PC-3 (cell line): ENCODE results near the gene UMAD1. TPM values are rescaled to one million over a fixed set of nuclear protein-coding genes. Genes with fewer than 3 reads are reported as not detected.

Source experiments
- ATAC-seq: fragments of 200-7000 bp; cut with Tn5 transposase; 2 replicates; pipeline ENCODE4 v1.9.1; 2020; ENCODE audit warnings: mild to moderate bottlenecking, moderate library complexity
- BruUV-seq: library from RNA; stranded (reverse); fragments of 400-500 nt; replicated peaks from 2 replicates; lab custom pipeline; 2021; lab: Mats Ljungman, UMichigan
- CTCF ChIA-PET: fragments of 300-600 bp; sonication (Branson Sonifier 250); formaldehyde crosslinking; loops from one replicate; lab custom pipeline; 2022; ENCODE audit warnings: antibody characterized with exemption; lab: Charles Lee
- POLR2A ChIA-PET: fragments of 300-600 bp; sonication (Branson Sonifier 250); formaldehyde crosslinking; loops from one replicate; lab custom pipeline; 2022; ENCODE audit warnings: antibody characterized with exemption; ENCODE audit not compliant: unreplicated experiment; lab: Charles Lee
- DNase-seq: peaks from one replicate; pipeline ENCODE4 v3.0.0-alpha.2; 2015
- H2AFZ ChIP-seq: fragments of 300-600 bp; sonication (generic); 2 replicates; pipeline ENCODE4 v1.6.0; 2016; ENCODE audit warnings: antibody characterized with exemption, low read length
- H3F3A ChIP-seq: fragments of 300-600 bp; sonication (generic); one replicate; pipeline ENCODE4 v1.6.0; 2017; ENCODE audit warnings: antibody characterized with exemption, low read length, control low read depth, mild to moderate bottlenecking; ENCODE audit not compliant: unreplicated experiment
- H3K27ac ChIP-seq: fragments of 300-600 bp; sonication (generic); 2 replicates; pipeline ENCODE4 v1.5.1; 2016; ENCODE audit warnings: mild to moderate bottlenecking, low read length
- H3K27me3 ChIP-seq: fragments of 300-600 bp; sonication (generic); 2 replicates; pipeline ENCODE4 v1.6.1; 2016; ENCODE audit warnings: low read length, mixed read lengths
- H3K36me3 ChIP-seq: fragments of 300-600 bp; sonication (generic); 2 replicates; pipeline ENCODE4 v1.6.1; 2016; ENCODE audit warnings: low read depth, mixed run types, low read length, mixed read lengths
- H3K4me1 ChIP-seq: fragments of 300-600 bp; sonication (generic); 2 replicates; pipeline ENCODE4 v1.5.1; 2016; ENCODE audit warnings: low read length; ENCODE audit not compliant: insufficient read depth
- H3K4me2 ChIP-seq: fragments of 300-600 bp; sonication (generic); 2 replicates; pipeline ENCODE4 v1.6.0; 2016; ENCODE audit warnings: low read length
- H3K4me3 ChIP-seq: fragments of 300-600 bp; sonication (generic); 2 replicates; pipeline ENCODE4 v1.5.1; 2016; ENCODE audit warnings: mild to moderate bottlenecking, low read length, mixed read lengths
- H3K79me2 ChIP-seq: fragments of 300-600 bp; sonication (generic); 2 replicates; pipeline ENCODE4 v1.6.1; 2017; ENCODE audit warnings: low read length, mixed read lengths
- H3K9ac ChIP-seq: fragments of 300-600 bp; sonication (generic); 2 replicates; pipeline ENCODE4 v1.6.0; 2016; ENCODE audit warnings: mild to moderate bottlenecking, low read length
- H3K9me2 ChIP-seq: fragments of 300-600 bp; sonication (generic); replicated peaks from 2 replicates; pipeline ENCODE4 v1.6.1; 2016; ENCODE audit warnings: mixed run types, low read length, mixed read lengths
- H3K9me3 ChIP-seq: fragments of 300-600 bp; sonication (generic); 2 replicates; pipeline ENCODE4 v1.6.1; 2016; ENCODE audit warnings: low read length, mixed read lengths
- H4K20me1 ChIP-seq: fragments of 300-600 bp; sonication (generic); 2 replicates; pipeline ENCODE4 v1.6.1; 2016; ENCODE audit warnings: low read length, mixed read lengths
- CTCF ChIP-seq: fragments of 300-600 bp; sonication (generic); conservative IDR thresholded peaks from 2 replicates; pipeline ENCODE4 v1.5.1; 2017; ENCODE audit warnings: antibody characterized with exemption, low read depth, mild to moderate bottlenecking, low read length
- EZH2 ChIP-seq: fragments of 300-600 bp; sonication (generic); IDR thresholded peaks from one replicate; pipeline ENCODE4 v1.6.1; 2017; ENCODE audit warnings: antibody characterized with exemption, mild to moderate bottlenecking, low read length; ENCODE audit not compliant: unreplicated experiment
- EZH2phosphoT487 ChIP-seq: fragments of 300-600 bp; sonication (generic); IDR thresholded peaks from 2 replicates; pipeline ENCODE4 v1.6.1; 2018; ENCODE audit warnings: mild to moderate bottlenecking, antibody characterized with exemption, low read length, borderline replicate concordance
- intact Hi-C: fragments of 100-400 bp; cut with micrococcal nuclease; formaldehyde crosslinking; loops from 2 replicates; pipeline ENCODE4 v1.9.0; 2023
- total RNA-seq: library from RNA; depleted of rRNA; stranded (reverse); fragments of >200 nt; gene quantifications from 2 replicates; pipeline ENCODE4 v1.2.3, GENCODE V29; 2014

Gene UMAD1
- total RNA-seq, 1 experiment from 2014 or later = 8.9 TPM

- CTCF ChIA-PET = no interaction called here
- Histone ChIP-seq H3K9ac (no peak overlapping the region), H3K36me3 (peaks cover 7% of the 10 kb centered on the region; the same call in 1 of the 2 replicates), H3K79me2 (no peaks in the 10 kb centered on the region), H3K27me3 (no peaks in the 10 kb centered on the region), H3K4me3 (no peak overlapping the region), H3K27ac (no peak overlapping the region), H3F3A (no peaks in the 10 kb centered on the region), H3K4me1 (no peaks in the 10 kb centered on the region), H4K20me1 (no peaks in the 10 kb centered on the region), H3K9me3 (no peaks in the 10 kb centered on the region), H2AFZ (no peak overlapping the region), H3K4me2 (no peak overlapping the region), H3K9me2 (no peaks in the 10 kb centered on the region)
- intact Hi-C loops = loop anchor here (10.0 kb wide), 2 partner anchors 379 to 439 kb away; no protein-coding TSS in a partner anchor
- DNase-seq (no peak), ATAC-seq (no peak)
- POLR2A ChIA-PET = no interaction called here
- no TSS peak for BruUV-seq
- TF ChIP-seq CTCF (no peak), EZH2 (no peak), EZH2phosphoT487 (no peak)
These were observed 44.4 kb upstream of the UMAD1 start for GRCh38 chr7:7596176-7596575.

DNA sequence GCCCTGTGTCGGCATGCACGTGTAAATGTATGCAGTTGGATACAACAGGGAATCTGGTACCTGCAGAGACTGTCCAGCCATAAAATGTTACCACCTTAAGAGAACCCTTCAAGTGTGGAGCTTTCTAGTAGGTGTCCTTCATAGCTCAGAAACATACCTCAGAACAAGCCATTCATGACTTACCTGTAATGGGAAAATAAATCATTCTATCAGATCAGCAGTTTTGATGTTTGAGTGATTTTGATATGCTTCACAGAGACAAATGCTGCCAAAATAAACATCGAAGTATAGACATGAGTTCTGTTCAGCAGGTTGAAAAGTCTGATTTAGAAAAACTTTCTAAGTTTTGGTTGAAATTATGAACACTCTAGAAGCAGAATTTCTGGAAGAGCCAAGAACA is 33.5 kb upstream of the UMAD1 start:
- Histone ChIP-seq H3K9me3 (no peaks in the 10 kb centered on the region), H3K79me2 (no peaks in the 10 kb centered on the region), H4K20me1 (no peaks in the 10 kb centered on the region), H3K27ac (no peak overlapping the region), H3K36me3 (no peaks in the 10 kb centered on the region), H3K4me2 (no peak overlapping the region), H3K4me3 (no peak overlapping the region), H3K9ac (no peak overlapping the region), H3K27me3 (no peaks in the 10 kb centered on the region), H3F3A (no peaks in the 10 kb centered on the region), H3K4me1 (no peaks in the 10 kb centered on the region), H3K9me2 (no peaks in the 10 kb centered on the region), H2AFZ (no peak overlapping the region)
- TF ChIP-seq CTCF = no peak
- TF ChIP-seq EZH2phosphoT487 = no peak
- TF ChIP-seq EZH2 = no peak
- CTCF ChIA-PET = interaction anchor here (0.6 kb wide), 1 partner anchor 461 kb away, joined by 3 read pairs; no protein-coding TSS in a partner anchor
- intact Hi-C loops = no loop called here
- ATAC-seq = 0 out of 2 replicates have a peak, but pooled peaks have one; percentile 13
- no peak for DNase-seq
- no TSS peak for BruUV-seq
- POLR2A ChIA-PET = no interaction called here

- ATAC-seq (no peak), DNase-seq (no peak)
- TF ChIP-seq EZH2 = no peak
- H3K27me3 ChIP-seq = no peaks in the 10 kb centered on the region
- H3K4me2 ChIP-seq = no peak overlapping the region
- intact Hi-C loops = no loop called here
- BruUV-seq = no TSS peak
- no peak overlapping the region for H3K4me3 ChIP-seq
- ChIA-PET CTCF (no interaction called here), POLR2A (no interaction called here)
- H3K9me3 ChIP-seq = no peaks in the 10 kb centered on the region
- H3K9me2 ChIP-seq = no peaks in the 10 kb centered on the region
- no peaks in the 10 kb centered on the region for H3F3A ChIP-seq
- no peak overlapping the region for H3K27ac ChIP-seq
- no peaks in the 10 kb centered on the region for H4K20me1 ChIP-seq
- H3K36me3 ChIP-seq = no peaks in the 10 kb centered on the region
- no peaks in the 10 kb centered on the region for H3K4me1 ChIP-seq
- no peak overlapping the region for H3K9ac ChIP-seq
- H3K79me2 ChIP-seq = no peaks in the 10 kb centered on the region
- no peak overlapping the region for H2AFZ ChIP-seq
These were observed 31.2 kb upstream of the UMAD1 start for GRCh38 chr7:7609330-7609729.
